Measurements from ENCODE around the gene SENP6.

The SENP6 gene

GRCh38 chr6:75758061-75758460, 156.4 kb downstream of the SENP6 start:
- Histone ChIP-seq H3K4me3 (replicated peaks; ENCODE audit: low read depth, low read length) (no peak overlapping the region), H3K36me3 (ENCODE audit: control insufficient read depth, insufficient read depth, low read length) (no peaks in the 10 kb centered on the region), H3K27me3 (replicated peaks; ENCODE audit: control insufficient read depth, insufficient read depth, low read length) (no peaks in the 10 kb centered on the region)
- no peak for TF ChIP-seq CTCF (IDR thresholded peaks at IDR 0.05; ENCODE audit: insufficient read depth, low read length, poor library complexity, severe bottlenecking)
- DNase-seq (ENCODE audit: extremely low read depth, insufficient read length): no peak

DNA sequence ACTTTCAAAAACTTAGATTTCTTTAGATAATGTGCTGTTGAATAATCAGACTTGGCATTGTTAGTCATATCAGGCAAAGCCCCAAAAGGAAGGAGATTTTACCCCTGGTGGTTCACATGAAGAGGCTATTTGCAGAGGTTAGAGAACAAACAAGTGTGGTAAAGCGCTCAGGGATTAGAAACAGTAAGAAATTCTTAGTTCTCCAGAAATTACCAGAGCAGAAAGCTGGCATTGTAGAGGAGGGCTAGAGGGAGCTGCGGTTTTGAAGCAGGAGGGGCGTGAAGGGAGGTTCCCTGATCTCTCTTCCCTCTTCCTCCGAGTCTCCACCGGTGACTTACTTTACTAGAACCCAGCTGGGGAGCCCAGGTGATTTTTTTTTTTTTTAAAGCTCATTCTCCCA, 157.5 kb downstream of the SENP6 start:
- Histone ChIP-seq H3K36me3 (ENCODE audit: control insufficient read depth, insufficient read depth, low read length) (no peaks in the 10 kb centered on the region), H3K4me3 (replicated peaks; ENCODE audit: low read depth, low read length) (no peak overlapping the region), H3K27me3 (replicated peaks; ENCODE audit: control insufficient read depth, insufficient read depth, low read length) (no peaks in the 10 kb centered on the region)
- no peak for TF ChIP-seq CTCF (IDR thresholded peaks at IDR 0.05; ENCODE audit: insufficient read depth, low read length, poor library complexity, severe bottlenecking)
- DNase-seq (ENCODE audit: extremely low read depth, insufficient read length): no peak

DNA sequence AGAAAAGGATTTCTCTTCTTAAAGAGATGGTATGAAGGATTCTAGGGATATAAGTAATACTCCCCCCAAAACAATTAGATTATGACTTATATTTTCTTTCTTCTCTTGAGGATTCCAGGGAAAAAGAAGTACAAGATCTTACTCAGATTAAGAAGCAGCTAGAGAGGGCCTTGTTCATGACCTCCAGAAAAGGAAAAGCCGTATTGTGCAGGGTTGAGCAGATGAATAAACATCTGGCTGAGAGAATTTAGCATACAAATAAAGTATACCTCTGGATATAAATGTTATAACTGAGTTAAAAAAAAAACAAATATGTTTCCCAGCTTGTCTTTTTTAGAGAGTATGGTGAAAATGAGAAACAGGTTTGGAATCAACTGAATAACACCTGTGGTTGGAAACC, 158.6 kb downstream of the SENP6 start:
- TF ChIP-seq CTCF (IDR thresholded peaks at IDR 0.05; ENCODE audit: insufficient read depth, low read length, poor library complexity, severe bottlenecking): no peak
- Histone ChIP-seq H3K36me3 (ENCODE audit: control insufficient read depth, insufficient read depth, low read length) (no peaks in the 10 kb centered on the region), H3K27me3 (replicated peaks; ENCODE audit: control insufficient read depth, insufficient read depth, low read length) (no peaks in the 10 kb centered on the region), H3K4me3 (replicated peaks; ENCODE audit: low read depth, low read length) (no peak overlapping the region)
- DNase-seq (ENCODE audit: extremely low read depth, insufficient read length): no peak

GRCh38 chr6:75761489-75761888, 159.8 kb downstream of the SENP6 start:
- no peak overlapping the region for H3K4me3 ChIP-seq (replicated peaks; ENCODE audit: low read depth, low read length)
- DNase-seq (ENCODE audit: extremely low read depth, insufficient read length): no peak
- H3K36me3 ChIP-seq (ENCODE audit: control insufficient read depth, insufficient read depth, low read length): no peaks in the 10 kb centered on the region
- H3K27me3 ChIP-seq (replicated peaks; ENCODE audit: control insufficient read depth, insufficient read depth, low read length): no peaks in the 10 kb centered on the region
- no peak for TF ChIP-seq CTCF (IDR thresholded peaks at IDR 0.05; ENCODE audit: insufficient read depth, low read length, poor library complexity, severe bottlenecking)

- TF ChIP-seq CTCF (IDR thresholded peaks at IDR 0.05; ENCODE audit: insufficient read depth, low read length, poor library complexity, severe bottlenecking): no peak
- no peaks in the 10 kb centered on the region for H3K36me3 ChIP-seq (ENCODE audit: control insufficient read depth, insufficient read depth, low read length)
- no peaks in the 10 kb centered on the region for H3K27me3 ChIP-seq (replicated peaks; ENCODE audit: control insufficient read depth, insufficient read depth, low read length)
- no peak overlapping the region for H3K4me3 ChIP-seq (replicated peaks; ENCODE audit: low read depth, low read length)
- no peak for DNase-seq (ENCODE audit: extremely low read depth, insufficient read length)
Observed at GRCh38 chr6:75762063-75762462, 160.4 kb downstream of the SENP6 start.

DNA sequence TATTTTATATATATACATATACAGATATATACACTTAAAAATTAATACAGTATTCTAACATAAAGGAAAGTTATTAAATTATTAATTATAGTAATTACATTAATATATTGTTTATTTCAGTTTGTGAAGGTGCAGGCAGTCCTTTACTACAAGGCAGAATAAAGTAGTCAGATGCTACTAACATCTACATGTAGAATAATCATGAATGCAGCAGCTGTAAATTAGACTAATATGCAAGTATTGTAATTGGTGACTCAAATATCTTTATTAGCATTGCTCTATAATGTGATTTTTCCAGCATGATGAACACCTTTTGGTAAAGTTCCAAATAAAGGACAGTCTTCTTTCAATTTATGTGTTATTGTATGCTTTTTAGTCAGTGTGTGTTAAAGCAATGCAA, 164.7 kb downstream of the SENP6 start:
- no peaks in the 10 kb centered on the region for H3K27me3 ChIP-seq (replicated peaks; ENCODE audit: control insufficient read depth, insufficient read depth, low read length)
- no peak for TF ChIP-seq CTCF (IDR thresholded peaks at IDR 0.05; ENCODE audit: insufficient read depth, low read length, poor library complexity, severe bottlenecking)
- no peak for DNase-seq (ENCODE audit: extremely low read depth, insufficient read length)
- no peaks in the 10 kb centered on the region for H3K36me3 ChIP-seq (ENCODE audit: control insufficient read depth, insufficient read depth, low read length)
- H3K4me3 ChIP-seq (replicated peaks; ENCODE audit: low read depth, low read length): no peak overlapping the region
